Parathyroid adenoma (tissue), 2 donors: ENCODE results near the gene GVQW3.

Experiments used
- H2AFZ ChIP-seq: fragments of 300-600 bp; sonication (generic); one replicate; pipeline ENCODE4 v1.7.0; 2017; ENCODE audit warnings: antibody characterized with exemption, mild to moderate bottlenecking
- H3K27ac ChIP-seq: fragments of 300-600 bp; sonication (generic); one replicate; pipeline ENCODE4 v1.7.0; 2017
- H3K27me3 ChIP-seq: fragments of 300-600 bp; sonication (generic); one replicate; pipeline ENCODE4 v1.7.0; 2017; ENCODE audit warnings: low read length; ENCODE audit not compliant: control insufficient read depth, insufficient read depth
- H3K36me3 ChIP-seq: fragments of 300-600 bp; sonication (generic); one replicate; pipeline ENCODE4 v1.7.0; 2017; ENCODE audit warnings: low read length; ENCODE audit not compliant: control insufficient read depth, insufficient read depth
- H3K4me1 ChIP-seq: fragments of 300-600 bp; sonication (generic); one replicate; pipeline ENCODE4 v1.7.0; 2017; ENCODE audit warnings: control low read depth
- H3K4me2 ChIP-seq: fragments of 300-600 bp; sonication (generic); one replicate; pipeline ENCODE4 v1.7.0; 2017; ENCODE audit warnings: low read length
- H3K4me3 ChIP-seq: fragments of 300-600 bp; sonication (generic); one replicate; pipeline ENCODE4 v1.7.0; 2017; ENCODE audit warnings: low read depth, low read length
- H3K79me2 ChIP-seq: fragments of 300-600 bp; sonication (generic); one replicate; pipeline ENCODE4 v1.7.0; 2017; ENCODE audit warnings: control low read depth
- H3K9ac ChIP-seq: fragments of 300-600 bp; sonication (generic); one replicate; pipeline ENCODE4 v1.7.0; 2017; ENCODE audit warnings: mild to moderate bottlenecking
- H3K9me3 ChIP-seq: fragments of 300-600 bp; sonication (generic); one replicate; pipeline ENCODE4 v1.7.0; 2017; ENCODE audit warnings: low read length; ENCODE audit not compliant: control insufficient read depth
- TF ChIP-seq, protein P1 (sequence below): fragments of 300-600 bp; sonication (generic); IDR thresholded peaks from one replicate; pipeline ENCODE4 v1.7.0; 2017; ENCODE audit warnings: antibody characterized with exemption, mild to moderate bottlenecking
- donor health status: primary hyperparathyroidism.

Gene GVQW3

DNA sequence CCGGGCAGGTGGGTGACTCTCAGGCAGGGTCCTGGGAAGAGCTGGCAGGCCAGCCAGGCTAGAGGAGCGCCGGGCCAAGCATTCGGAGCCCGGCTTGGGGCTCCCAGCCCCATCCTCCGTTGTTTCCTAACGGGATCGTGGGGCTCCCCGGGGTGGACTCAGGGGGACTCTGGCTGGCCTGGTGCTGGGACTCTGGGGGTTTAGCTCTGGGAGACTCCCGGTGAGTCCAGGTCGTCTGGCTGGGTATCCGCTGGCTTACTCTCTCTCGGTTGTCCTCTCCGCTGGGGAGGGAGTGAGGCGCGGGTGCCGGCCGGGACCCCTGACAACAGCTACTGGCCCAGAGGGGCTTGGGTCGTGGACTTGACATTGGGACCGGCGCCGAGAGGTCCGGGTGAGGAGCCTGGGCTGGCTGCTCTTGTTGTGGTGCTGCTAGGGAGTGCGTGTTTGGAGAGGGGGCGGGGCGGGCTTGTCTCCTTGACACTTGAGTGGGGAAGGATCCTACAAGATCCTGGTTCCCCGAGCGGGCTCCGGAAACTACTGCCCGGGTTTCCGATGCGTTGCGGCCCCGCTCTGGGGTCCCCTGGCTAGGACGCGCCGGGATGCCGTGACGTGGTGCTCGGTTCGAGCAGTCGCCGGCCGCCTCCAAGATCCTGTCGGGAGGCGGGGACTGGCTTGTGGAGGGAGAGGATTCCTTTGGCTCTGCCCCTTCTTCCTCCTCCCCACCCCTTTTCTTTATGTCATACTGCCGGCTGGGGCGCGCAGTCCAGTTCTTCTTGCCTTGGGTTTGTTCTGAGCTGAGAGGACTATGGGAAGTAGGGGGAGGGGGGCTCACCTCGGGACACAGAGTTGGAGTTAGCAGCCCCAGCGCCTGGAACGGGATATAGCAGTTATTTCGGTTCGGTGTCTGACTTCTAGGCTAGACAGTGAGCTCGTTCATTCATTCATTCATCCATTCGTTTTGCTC is 64.3 kb downstream of the GVQW3 start:
- Histone ChIP-seq H3K4me3 (peak overlapping the region; percentile 93), H3K4me1 (no peaks in the 10 kb centered on the region), H3K79me2 (peaks cover 2% of the 10 kb centered on the region), H3K27ac (peak overlapping the region; percentile 93), H3K4me2 (peak overlapping the region; percentile 63), H3K36me3 (no peaks in the 10 kb centered on the region), H2AFZ (peak overlapping the region; percentile 94), H3K27me3 (no peaks in the 10 kb centered on the region), H3K9me3 (no peaks in the 10 kb centered on the region), H3K9ac (peak overlapping the region; percentile 46)
- TF ChIP-seq, protein P1, sequence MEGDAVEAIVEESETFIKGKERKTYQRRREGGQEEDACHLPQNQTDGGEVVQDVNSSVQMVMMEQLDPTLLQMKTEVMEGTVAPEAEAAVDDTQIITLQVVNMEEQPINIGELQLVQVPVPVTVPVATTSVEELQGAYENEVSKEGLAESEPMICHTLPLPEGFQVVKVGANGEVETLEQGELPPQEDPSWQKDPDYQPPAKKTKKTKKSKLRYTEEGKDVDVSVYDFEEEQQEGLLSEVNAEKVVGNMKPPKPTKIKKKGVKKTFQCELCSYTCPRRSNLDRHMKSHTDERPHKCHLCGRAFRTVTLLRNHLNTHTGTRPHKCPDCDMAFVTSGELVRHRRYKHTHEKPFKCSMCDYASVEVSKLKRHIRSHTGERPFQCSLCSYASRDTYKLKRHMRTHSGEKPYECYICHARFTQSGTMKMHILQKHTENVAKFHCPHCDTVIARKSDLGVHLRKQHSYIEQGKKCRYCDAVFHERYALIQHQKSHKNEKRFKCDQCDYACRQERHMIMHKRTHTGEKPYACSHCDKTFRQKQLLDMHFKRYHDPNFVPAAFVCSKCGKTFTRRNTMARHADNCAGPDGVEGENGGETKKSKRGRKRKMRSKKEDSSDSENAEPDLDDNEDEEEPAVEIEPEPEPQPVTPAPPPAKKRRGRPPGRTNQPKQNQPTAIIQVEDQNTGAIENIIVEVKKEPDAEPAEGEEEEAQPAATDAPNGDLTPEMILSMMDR, result no peak

DNA sequence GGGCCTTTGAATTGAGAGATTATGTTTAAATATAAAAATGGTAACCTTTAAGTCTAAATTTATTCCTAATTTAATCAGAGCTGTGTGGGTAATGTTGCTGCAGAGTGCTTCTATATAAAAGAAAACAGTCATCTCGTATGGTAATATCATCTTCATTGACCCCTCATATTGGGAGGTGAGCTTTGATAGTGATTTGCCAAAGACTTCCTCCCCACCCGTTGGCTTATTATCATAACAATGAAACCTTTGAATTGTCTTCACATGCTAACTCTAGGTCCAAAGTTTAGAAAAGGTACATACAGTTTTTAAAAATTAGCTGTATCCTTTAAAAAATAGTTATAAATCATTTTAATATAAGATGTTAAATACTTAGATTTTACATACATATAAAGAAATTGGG is 67.4 kb downstream of the GVQW3 start:
- Histone ChIP-seq H3K36me3 (no peaks in the 10 kb centered on the region), H2AFZ (no peak overlapping the region), H3K4me2 (no peak overlapping the region), H3K9me3 (no peaks in the 10 kb centered on the region), H3K9ac (no peak overlapping the region), H3K79me2 (peaks cover 8% of the 10 kb centered on the region), H3K4me1 (no peaks in the 10 kb centered on the region), H3K27me3 (no peaks in the 10 kb centered on the region), H3K4me3 (no peak overlapping the region), H3K27ac (no peak overlapping the region)
- TF ChIP-seq, protein P1, result no peak

DNA sequence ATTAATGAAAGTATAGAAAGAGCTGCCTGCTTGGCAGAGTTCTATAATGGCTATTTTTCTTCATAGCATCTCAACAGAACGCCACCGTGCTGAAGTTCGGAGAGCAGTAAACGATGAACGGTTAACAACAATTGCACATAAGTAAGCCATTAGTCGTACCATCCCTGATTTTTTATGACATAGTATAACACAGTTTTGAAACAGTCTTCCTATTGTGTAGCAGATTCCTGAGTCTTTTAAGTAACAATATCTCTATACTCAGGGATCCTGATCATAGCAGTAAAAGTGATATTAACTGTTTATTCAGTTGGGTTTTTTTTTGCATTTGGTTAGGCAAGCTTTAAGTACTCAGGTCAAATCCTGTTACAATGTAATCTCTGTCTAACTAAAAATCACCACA is 72.1 kb downstream of the GVQW3 start:
- Histone ChIP-seq H3K4me2 (no peak overlapping the region), H3K9ac (no peak overlapping the region), H3K9me3 (no peaks in the 10 kb centered on the region), H3K27me3 (no peaks in the 10 kb centered on the region), H3K4me3 (no peak overlapping the region), H2AFZ (no peak overlapping the region), H3K36me3 (no peaks in the 10 kb centered on the region), H3K27ac (no peak overlapping the region), H3K4me1 (no peaks in the 10 kb centered on the region), H3K79me2 (peaks cover 6% of the 10 kb centered on the region)
- TF ChIP-seq, protein P1, result no peak

DNA sequence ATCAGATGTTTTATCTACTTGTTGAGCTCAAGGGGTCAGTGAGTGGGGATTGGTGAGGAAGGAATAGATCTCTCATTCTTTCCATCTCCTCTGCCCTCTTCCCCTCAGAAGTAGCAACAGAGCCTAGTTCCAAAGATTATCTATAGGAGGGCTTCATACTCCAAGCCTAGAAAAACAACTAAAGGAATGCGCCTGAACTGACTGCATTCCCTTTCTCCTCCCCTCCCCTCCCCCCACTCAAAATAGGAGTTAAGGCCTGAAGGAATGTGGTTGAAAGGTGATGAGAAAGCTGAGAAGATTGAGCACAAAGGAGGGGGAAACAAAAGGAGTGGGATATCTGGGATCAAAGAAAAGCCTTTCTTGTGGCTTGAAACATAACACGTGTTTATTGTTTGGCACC is 74.2 kb downstream of the GVQW3 start:
- no peak overlapping the region for H2AFZ ChIP-seq
- no peaks in the 10 kb centered on the region for H3K4me1 ChIP-seq
- no peaks in the 10 kb centered on the region for H3K36me3 ChIP-seq

More for the DNA sequence above, 74.2 kb downstream of the GVQW3 start:
- peaks cover 6% of the 10 kb centered on the region for H3K79me2 ChIP-seq
- H3K4me2 ChIP-seq, result no peak overlapping the region
- no peak overlapping the region for H3K9ac ChIP-seq
- TF ChIP-seq, protein P1, result no peak
- no peaks in the 10 kb centered on the region for H3K27me3 ChIP-seq
- no peak overlapping the region for H3K27ac ChIP-seq
- no peaks in the 10 kb centered on the region for H3K9me3 ChIP-seq
- no peak overlapping the region for H3K4me3 ChIP-seq
